Body of pancreas (tissue), 4 donors: ENCODE measurements around the gene DMD. TPM values are rescaled to one million over a fixed set of nuclear protein-coding genes. Genes with fewer than 3 reads are reported as not detected.

Experiments used
- ATAC-seq: fragments of 150-250 bp; one replicate; pipeline ENCODE4 v1.9.1; 2016
- DNase-seq, 4 donors: peaks; one replicate each; pipeline ENCODE4 v3.0.0-alpha.2; 2019
- H3K27ac ChIP-seq, 4 donors: fragments of 200-600 bp; sonication (generic); 1 replicate in 3 of 4; 2 replicates in 1 of 4; pipeline versions ENCODE4 v1.5.1 to v1.6.1; 2016 to 2019; ENCODE audit warnings: mild to moderate bottlenecking in 1 of 4, mixed read lengths in 1 of 4, moderate library complexity in 1 of 4
- H3K27me3 ChIP-seq, 2 donors: fragments of 200-600 bp; sonication (generic); one replicate each; pipeline ENCODE4 v1.6.0; 2016; ENCODE audit warnings: mild to moderate bottlenecking in 1 of 2
- H3K36me3 ChIP-seq, 2 donors: fragments of 200-600 bp; sonication (generic); replicated peaks in 1 of 2; 2 replicates each; pipeline ENCODE4 v1.5.1; 2016; ENCODE audit warnings: low read depth in 2 of 2; ENCODE audit not compliant: insufficient read depth in 1 of 2
- H3K4me1 ChIP-seq: fragments of 200-600 bp; sonication (generic); one replicate; pipeline ENCODE4 v1.6.0; 2016
- H3K4me3 ChIP-seq, 2 donors: fragments of 200-600 bp; sonication (generic); 1 replicate in 1 of 2; 2 replicates in 1 of 2; pipeline ENCODE4 v1.5.1; 2016 to 2019
- H3K9me3 ChIP-seq, 3 donors: fragments of 200-600 bp; sonication (generic); 1 replicate in 2 of 3; 2 replicates in 1 of 3; pipeline ENCODE4 v1.5.1; 2016
- CTCF ChIP-seq, 7 experiments: fragments of 450-650 bp in 4 of 7; fragments of 200-600 bp in 3 of 7; sonication (generic) in 3 of 7; IDR thresholded peaks; one replicate each; pipeline ENCODE4 v1.5.1; 2016 to 2019; ENCODE audit warnings: antibody characterized with exemption in 7 of 7
- POLR2A ChIP-seq, 3 donors: fragments of 450-650 bp; IDR thresholded peaks; one replicate each; pipeline ENCODE4 v1.6.1; 2016; ENCODE audit warnings: antibody characterized with exemption in 3 of 3, mild to moderate bottlenecking in 2 of 3
- WGBS, 2 donors: methylation state at CpG; one replicate each; pipeline ENCODE4 v1.1.5; 2017; 5-methylcytosine and 5-hydroxymethylcytosine counted together
- intact Hi-C: fragments of 100-400 bp; cut with DNase I; formaldehyde crosslinking; loops from one replicate; pipeline ENCODE4 v1.15.1; 2023
- total RNA-seq, 2 donors: library from RNA; depleted of rRNA; stranded (reverse); fragments of >200 nt; gene quantifications; one replicate each; pipeline ENCODE4 v1.1.0, GENCODE V29; 2016

DMD gene
- total RNA-seq, 2 donors from 2014 or later: 28.5 to 38.6 TPM

- ATAC-seq (peak; percentile 66), DNase-seq (peak; percentile 6 to 53 (median 28))
- H3K9me3 ChIP-seq: no peaks in the 10 kb centered on the region
- TF ChIP-seq POLR2A (IDR thresholded peaks at IDR 0.05) (no peak), CTCF (IDR thresholded peaks at IDR 0.05) (peak in 6 of 7 experiments; percentile 25 to 49 (median 40))
- intact Hi-C loops: no loop called here
- H3K27me3 ChIP-seq: no peaks in the 10 kb centered on the region
- H3K4me1 ChIP-seq: peaks cover 29% of the 10 kb centered on the region
- no peaks in the 10 kb centered on the region for H3K36me3 ChIP-seq
- no peak overlapping the region for H3K27ac ChIP-seq
- H3K4me3 ChIP-seq: no peak overlapping the region
Measured at GRCh38 chrX:31213941-31214340, 1997.4 kb downstream of the DMD start.

- Histone ChIP-seq H3K9me3 (no peaks in the 10 kb centered on the region), H3K27me3 (no peaks in the 10 kb centered on the region), H3K4me1 (peaks cover 28% of the 10 kb centered on the region), H3K27ac (no peak overlapping the region), H3K36me3 (no peaks in the 10 kb centered on the region), H3K4me3 (no peak overlapping the region)
- no peak for TF ChIP-seq POLR2A (IDR thresholded peaks at IDR 0.05)
- TF ChIP-seq CTCF (IDR thresholded peaks at IDR 0.05): no peak
- intact Hi-C loops: no loop called here
- WGBS, 2 donors: 25 to 28% methylated on average over 2 to 6 of the region's 6 CpGs
- ATAC-seq (no peak), DNase-seq (no peak)
Measured at GRCh38 chrX:31212856-31213748, 1998.2 kb downstream of the DMD start.

- peaks cover 11% of the 10 kb centered on the region for H3K4me1 ChIP-seq
- intact Hi-C loops: no loop called here
- no peak for TF ChIP-seq CTCF (IDR thresholded peaks at IDR 0.05)
- TF ChIP-seq POLR2A (IDR thresholded peaks at IDR 0.05): no peak
- WGBS, 2 donors: 50 to 61% methylated on average over 10 of the region's 10 CpGs
- H3K4me3 ChIP-seq: no peak overlapping the region
- H3K36me3 ChIP-seq: no peaks in the 10 kb centered on the region
- H3K9me3 ChIP-seq: no peaks in the 10 kb centered on the region
- no peak for DNase-seq
- no peak overlapping the region for H3K27ac ChIP-seq
- ATAC-seq: no peak
- no peaks in the 10 kb centered on the region for H3K27me3 ChIP-seq
Measured at GRCh38 chrX:31209005-31209628, 2002.2 kb downstream of the DMD start.

- Histone ChIP-seq H3K36me3 (no peaks in the 10 kb centered on the region), H3K27me3 (no peaks in the 10 kb centered on the region), H3K27ac (peak overlapping the region in 1 of 4 donors; percentile 16), H3K4me3 (no peak overlapping the region), H3K9me3 (no peaks in the 10 kb centered on the region), H3K4me1 (peaks cover 14% of the 10 kb centered on the region)
- intact Hi-C loops: no loop called here
- ATAC-seq (no peak), DNase-seq (no peak)
- WGBS, 2 donors: 68 to 87% methylated on average over 4 of the region's 4 CpGs
- TF ChIP-seq CTCF (IDR thresholded peaks at IDR 0.05) (no peak), POLR2A (IDR thresholded peaks at IDR 0.05) (no peak)
Measured at GRCh38 chrX:31201503-31201902, 2009.8 kb downstream of the DMD start.
